Measurements from ENCODE around the gene COLGALT1. TPM values are rescaled to one million over a fixed set of nuclear protein-coding genes. Genes with fewer than 3 reads are reported as not detected.
A peak's percentile ranks its signal among the peaks of the same experiment; 100 is the strongest.

Gene COLGALT1
- total and polyA plus RNA-seq, 9 of the 15 experiments (the other 6 are each of a cell fraction or from before 2014, with no cell fraction given), result 4.9 to 119 (median 82.6) TPM

GRCh38 chr19:17511724-17512573 is 43.5 kb upstream of the COLGALT1 start (continued):
- no peak for TF ChIP-seq CEBPZ (IDR thresholded peaks at IDR 0.05; ENCODE audit: borderline replicate concordance, low read depth, low read length)
- no peak for TF ChIP-seq ZNF695 (CRISPR knock-in tag; IDR thresholded peaks at IDR 0.05)
- TF ChIP-seq GTF2E2 (tag; IDR thresholded peaks at IDR 0.05), result 0 out of 2 replicates have a peak, but pooled peaks have one; percentile 75
- TF ChIP-seq TCF7 (IDR thresholded peaks at IDR 0.05; ENCODE audit: borderline replicate concordance), result peak; percentile 57; the same call in 1 of the 2 replicates
- TF ChIP-seq KLF1 (tag; IDR thresholded peaks at IDR 0.05), result peak; percentile 87
- TF ChIP-seq ZC3H11A (IDR thresholded peaks at IDR 0.05; ENCODE audit: low read depth, low read length), result no peak
- no peak for TF ChIP-seq FOXJ3 (CRISPR knock-in tag; IDR thresholded peaks at IDR 0.05)
- TF ChIP-seq TOE1 (IDR thresholded peaks at IDR 0.05; ENCODE audit: borderline replicate concordance), result peak; percentile 85; the same call in 1 of the 2 replicates
- TF ChIP-seq TOE1 (CRISPR knock-in tag; IDR thresholded peaks at IDR 0.05; ENCODE audit: borderline replicate concordance, low read depth), result 0 out of 2 replicates have a peak, but pooled peaks have one; percentile 29
- TF ChIP-seq CBX1 (IDR thresholded peaks at IDR 0.05; ENCODE audit: low read depth), result peak; percentile 35
- TF ChIP-seq ZNF668 (CRISPR knock-in tag; IDR thresholded peaks at IDR 0.05), result no peak
- no peak for TF ChIP-seq RBM15 (IDR thresholded peaks at IDR 0.05; ENCODE audit: insufficient read depth, low read length)
- no peak for TF ChIP-seq ZBTB34 (CRISPR knock-in tag; IDR thresholded peaks at IDR 0.05)
- TF ChIP-seq ELK1 (CRISPR knock-in tag; IDR thresholded peaks at IDR 0.05), result no peak
- TF ChIP-seq SMARCA4 (IDR thresholded peaks at IDR 0.05), result no peak
- no peak for TF ChIP-seq THRB (CRISPR knock-in tag; conservative IDR thresholded peaks at IDR 0.05)
- TF ChIP-seq ZNF146 (CRISPR knock-in tag; IDR thresholded peaks at IDR 0.05; ENCODE audit: unreplicated experiment), result no peak
- TF ChIP-seq MTA1 (IDR thresholded peaks at IDR 0.05; ENCODE audit: borderline replicate concordance), result no peak

All from K562 (cell line).